ENCODE results near the gene MYT1. TPM values are rescaled to one million over a fixed set of nuclear protein-coding genes. Genes with fewer than 3 reads are reported as not detected.

MYT1 gene
- polyA plus RNA-seq, 3 donors from 2014 or later = not detected

DNA sequence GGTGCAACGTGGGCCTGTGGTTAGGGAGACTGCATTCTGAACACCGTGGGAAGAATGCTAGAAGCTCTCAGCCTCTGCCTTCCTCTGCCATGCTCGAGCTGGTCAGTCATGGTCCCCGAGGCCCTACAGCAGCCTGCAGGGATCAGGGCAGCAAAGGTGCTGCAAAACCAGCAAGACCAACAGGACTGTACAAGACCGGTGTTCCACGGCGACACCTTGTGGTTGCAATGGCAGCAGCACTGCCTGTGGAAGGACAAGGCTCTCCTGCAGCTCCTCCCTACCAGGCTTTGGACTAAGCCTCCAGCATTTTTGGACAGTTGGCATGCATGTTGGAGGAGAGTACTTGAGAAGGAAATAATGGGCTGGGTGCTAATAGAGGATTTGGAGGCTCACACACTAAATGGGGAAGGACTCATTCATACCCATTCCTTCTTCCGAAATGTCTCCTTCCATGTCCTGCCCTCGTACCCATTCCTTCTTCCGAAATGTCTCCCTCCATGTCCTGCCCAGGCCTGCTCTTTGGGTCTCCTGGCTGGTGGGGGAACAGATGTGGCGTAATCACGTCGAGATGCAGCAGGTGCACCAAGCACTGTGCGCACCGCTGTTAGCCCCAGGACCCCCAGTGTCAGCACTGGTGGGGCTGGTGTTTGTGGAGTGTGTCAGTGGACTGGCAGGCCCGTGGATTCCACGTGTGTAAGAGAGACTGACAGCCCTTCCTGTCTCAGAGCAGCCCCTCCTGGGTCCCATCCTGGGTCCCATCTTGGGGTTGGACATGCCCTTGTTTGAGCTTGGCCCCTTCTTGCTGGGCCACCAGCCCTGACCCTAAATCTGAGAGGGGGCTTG, 18.6 kb upstream of the MYT1 start:
- Mint-ChIP-seq H3K4me3 (no peak overlapping the region), H3K4me1 (no peaks in the 10 kb centered on the region), H3K27me3 (ENCODE audit: low read depth in 3 of 3) (peaks cover 1 to 8% (median 3%) of the 10 kb centered on the region in 3 donors), H3K36me3 (peaks cover 0 to 3% (median 0%) of the 10 kb centered on the region in 3 donors), H3K9me3 (peaks cover 0 to 12% (median 3%) of the 10 kb centered on the region in 6 donors), H3K27ac (no peak overlapping the region)
- no peak for DNase-seq

DNA sequence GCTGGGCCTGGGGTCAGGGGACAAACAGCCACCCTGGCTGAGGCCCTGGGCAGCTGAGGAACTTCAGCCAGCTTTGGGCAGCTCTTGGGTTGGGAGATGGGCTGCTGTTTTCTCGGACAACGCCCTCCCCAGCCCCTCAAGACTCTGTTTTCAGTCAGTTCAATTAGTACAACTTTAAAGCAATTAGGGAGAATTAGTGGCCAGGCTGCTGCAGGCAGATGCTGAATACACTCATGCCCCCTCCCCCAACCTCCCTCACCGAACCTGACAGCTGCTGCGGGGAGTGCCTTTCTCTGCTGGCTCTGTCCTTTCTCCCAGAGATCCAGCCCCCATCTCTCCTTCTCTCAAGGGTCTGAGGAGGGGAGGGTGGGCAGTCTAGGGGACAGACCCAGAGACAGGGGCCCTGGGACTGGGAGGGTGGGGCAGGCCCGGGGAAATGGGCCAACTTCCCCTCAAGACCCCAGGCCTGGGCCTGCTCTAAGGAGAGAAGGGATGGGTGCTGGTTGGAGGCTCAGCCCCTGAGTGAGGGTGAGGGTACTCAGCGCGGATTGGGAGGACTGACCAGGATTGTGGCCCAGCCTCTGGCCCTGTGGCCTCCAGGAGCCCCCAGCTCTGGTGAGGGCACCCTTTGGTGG, 17.8 kb upstream of the MYT1 start:
- peaks cover 0 to 3% (median 0%) of the 10 kb centered on the region in 3 donors for H3K36me3 Mint-ChIP-seq
- H3K27me3 Mint-ChIP-seq (ENCODE audit: low read depth in 3 of 3) = peaks cover 1 to 8% (median 2%) of the 10 kb centered on the region in 3 donors
- no peak overlapping the region for H3K4me3 Mint-ChIP-seq
- H3K27ac Mint-ChIP-seq = no peak overlapping the region
- peaks cover 0 to 12% (median 3%) of the 10 kb centered on the region in 6 donors for H3K9me3 Mint-ChIP-seq
- H3K4me1 Mint-ChIP-seq = no peaks in the 10 kb centered on the region
- no peak for DNase-seq

GRCh38 chr20:64146936-64147477, 17.2 kb upstream of the MYT1 start:
- no peaks in the 10 kb centered on the region for H3K4me1 Mint-ChIP-seq
- peaks cover 0 to 12% (median 3%) of the 10 kb centered on the region in 6 donors for H3K9me3 Mint-ChIP-seq
- H3K27me3 Mint-ChIP-seq (ENCODE audit: low read depth in 3 of 3) = peaks cover 1 to 10% (median 2%) of the 10 kb centered on the region in 3 donors
- H3K27ac Mint-ChIP-seq = no peak overlapping the region
- H3K4me3 Mint-ChIP-seq = no peak overlapping the region
- peaks cover 0 to 3% (median 0%) of the 10 kb centered on the region in 3 donors for H3K36me3 Mint-ChIP-seq
- DNase-seq = no peak

- Mint-ChIP-seq H3K9me3 (peaks cover 0 to 12% (median 2%) of the 10 kb centered on the region in 6 donors), H3K4me3 (no peak overlapping the region), H3K36me3 (peaks cover 0 to 3% (median 0%) of the 10 kb centered on the region in 3 donors), H3K4me1 (no peaks in the 10 kb centered on the region), H3K27me3 (ENCODE audit: low read depth in 3 of 3) (peaks cover 1 to 8% (median 2%) of the 10 kb centered on the region in 3 donors), H3K27ac (no peak overlapping the region)
- no peak for DNase-seq
Measured at GRCh38 chr20:64148581-64148980, 15.7 kb upstream of the MYT1 start.

DNA sequence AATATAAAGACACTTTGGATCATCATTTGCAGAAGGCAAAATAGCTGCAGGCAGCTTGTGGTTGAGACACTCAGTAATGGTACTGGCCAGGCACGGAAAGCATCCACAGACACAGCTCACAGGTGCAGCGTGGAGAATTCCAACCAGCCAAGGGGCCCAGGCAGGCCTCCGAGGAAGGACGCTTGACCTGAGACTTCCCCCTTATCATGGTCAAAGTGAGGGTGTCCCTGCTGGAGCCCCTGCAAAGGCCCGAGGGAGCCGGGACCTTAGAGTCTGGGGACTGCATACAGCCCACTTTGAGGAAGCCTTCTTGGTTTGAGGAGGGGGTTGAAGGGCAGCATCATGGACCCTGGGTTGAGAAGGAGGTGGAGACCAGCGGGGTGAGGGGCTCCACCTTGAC, 15.1 kb upstream of the MYT1 start:
- Mint-ChIP-seq H3K36me3 (peaks cover 0 to 3% (median 0%) of the 10 kb centered on the region in 3 donors), H3K27me3 (ENCODE audit: low read depth in 3 of 3) (peaks cover 1 to 8% (median 2%) of the 10 kb centered on the region in 3 donors), H3K9me3 (peaks cover 0 to 11% (median 2%) of the 10 kb centered on the region in 6 donors), H3K4me3 (no peak overlapping the region), H3K27ac (no peak overlapping the region), H3K4me1 (no peaks in the 10 kb centered on the region)
- DNase-seq = no peak

DNA sequence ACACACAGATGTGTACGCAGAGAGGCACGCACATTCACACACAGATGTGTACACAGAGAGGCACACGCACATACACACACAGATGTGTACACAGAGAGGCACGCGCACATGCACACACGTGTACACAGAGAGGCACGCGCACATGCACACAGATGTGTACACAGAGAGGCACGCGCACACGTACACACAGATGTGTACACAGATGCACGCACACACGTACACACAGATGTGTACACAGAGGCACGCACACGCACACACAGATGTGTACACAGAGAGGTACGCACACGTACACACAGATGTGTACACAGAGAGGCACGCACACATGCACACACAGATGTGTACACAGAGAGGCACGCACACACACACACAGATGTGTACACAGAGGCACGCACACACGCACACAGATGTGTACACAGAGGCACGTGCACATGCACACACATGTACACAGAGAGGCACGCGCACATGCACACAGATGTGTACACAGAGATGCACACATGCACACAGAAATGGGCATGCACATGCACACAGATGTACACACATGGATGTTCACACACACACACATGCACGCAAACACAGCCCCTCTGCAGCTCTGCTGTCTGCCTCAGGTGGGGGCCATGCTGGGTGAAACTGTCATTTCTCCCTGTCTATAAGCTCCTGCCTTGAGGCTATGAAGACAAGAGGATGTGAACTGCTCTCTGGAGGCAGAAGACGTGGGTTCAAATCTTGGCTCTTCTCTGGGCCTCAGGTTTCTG, 14.3 kb upstream of the MYT1 start:
- DNase-seq = no peak
- Mint-ChIP-seq H3K27me3 (ENCODE audit: low read depth in 3 of 3) (peaks cover 0 to 4% (median 1%) of the 10 kb centered on the region in 3 donors), H3K36me3 (no peaks in the 10 kb centered on the region), H3K4me3 (no peak overlapping the region), H3K27ac (peak overlapping the region in 1 of 6 donors; percentile 67), H3K9me3 (peaks cover 0 to 3% (median 0%) of the 10 kb centered on the region in 6 donors), H3K4me1 (no peaks in the 10 kb centered on the region)

- DNase-seq = no peak
- Mint-ChIP-seq H3K9me3 (no peaks in the 10 kb centered on the region), H3K36me3 (no peaks in the 10 kb centered on the region), H3K4me3 (no peak overlapping the region), H3K4me1 (no peaks in the 10 kb centered on the region), H3K27me3 (ENCODE audit: low read depth in 3 of 3) (peaks cover 0 to 2% (median 1%) of the 10 kb centered on the region in 3 donors), H3K27ac (no peak overlapping the region)
Measured at GRCh38 chr20:64150756-64151632, 13.3 kb upstream of the MYT1 start.

DNA sequence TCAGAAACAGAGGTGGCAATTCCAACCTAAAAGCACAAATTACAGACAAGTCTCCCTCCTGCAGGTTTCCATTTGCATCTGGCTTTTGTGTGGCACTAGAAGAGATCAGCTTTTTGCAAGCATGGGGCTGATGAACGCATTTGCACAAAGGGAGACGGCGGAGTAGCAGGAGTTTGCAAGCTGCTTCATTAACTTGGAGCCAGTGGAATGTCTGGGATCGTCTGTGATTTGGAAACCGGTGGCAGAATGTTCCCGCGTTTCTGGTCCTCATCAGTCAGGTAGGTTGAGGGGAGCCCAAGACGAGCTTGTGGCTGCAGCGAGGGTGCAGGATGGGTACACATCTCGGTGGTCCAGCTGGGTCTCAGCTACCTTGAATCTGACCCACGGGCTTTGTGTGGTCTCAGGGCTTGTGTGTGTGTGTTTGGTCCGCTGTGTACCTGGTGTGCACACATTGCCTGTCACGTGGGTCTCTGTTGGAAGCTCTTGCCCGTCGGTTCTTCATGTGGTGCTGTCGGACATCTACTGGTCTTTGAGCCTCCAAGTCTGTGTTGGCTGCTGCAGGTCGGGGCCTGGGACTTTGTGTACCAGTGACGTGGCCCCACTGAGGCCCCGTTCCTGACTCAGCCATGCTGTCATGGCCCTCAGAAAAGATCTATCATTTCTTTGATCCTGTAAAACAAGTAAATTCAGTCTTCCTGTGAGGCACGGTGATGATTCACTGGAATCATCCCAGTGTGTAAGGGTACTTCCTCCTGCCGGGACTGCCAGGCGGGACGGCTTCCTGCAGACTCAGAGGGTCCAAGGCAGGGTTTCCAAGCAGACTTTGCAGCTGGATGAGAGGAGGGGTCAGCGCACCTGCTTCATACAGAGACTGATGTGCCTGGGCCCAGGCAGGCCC, 12.4 kb upstream of the MYT1 start:
- H3K9me3 Mint-ChIP-seq = no peaks in the 10 kb centered on the region
- H3K27me3 Mint-ChIP-seq (ENCODE audit: low read depth in 3 of 3) = peaks cover 0 to 3% (median 2%) of the 10 kb centered on the region in 3 donors
- H3K27ac Mint-ChIP-seq = no peak overlapping the region
- DNase-seq = no peak
- no peaks in the 10 kb centered on the region for H3K36me3 Mint-ChIP-seq
- H3K4me3 Mint-ChIP-seq = no peak overlapping the region
- no peaks in the 10 kb centered on the region for H3K4me1 Mint-ChIP-seq

GRCh38 chr20:64152906-64153305, 11.3 kb upstream of the MYT1 start:
- Mint-ChIP-seq H3K9me3 (no peaks in the 10 kb centered on the region), H3K4me1 (no peaks in the 10 kb centered on the region), H3K36me3 (no peaks in the 10 kb centered on the region), H3K27me3 (ENCODE audit: low read depth in 3 of 3) (peaks cover 0 to 3% (median 2%) of the 10 kb centered on the region in 3 donors), H3K4me3 (no peak overlapping the region), H3K27ac (no peak overlapping the region)
- no peak for DNase-seq

DNA sequence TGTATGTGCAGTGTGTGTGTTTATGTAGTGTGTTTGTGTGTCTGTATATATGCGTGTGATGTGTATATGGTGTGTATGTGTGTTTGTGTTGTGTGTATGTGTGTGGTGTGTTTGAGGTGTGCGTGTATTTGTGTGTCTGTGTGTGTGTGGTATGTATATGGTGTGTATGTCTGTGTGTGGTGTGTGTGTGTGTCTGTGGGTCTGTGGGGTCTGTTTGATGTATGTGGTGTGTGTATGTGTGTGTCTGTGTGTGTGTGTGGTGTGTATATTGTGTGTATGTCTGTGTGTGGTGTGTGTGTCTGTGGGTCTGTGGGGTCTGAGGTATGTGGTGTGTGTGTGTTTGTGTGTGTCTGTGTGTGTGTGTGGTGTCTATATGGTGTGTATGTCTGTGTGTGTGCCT, 10.8 kb upstream of the MYT1 start:
- Mint-ChIP-seq H3K9me3 (no peaks in the 10 kb centered on the region), H3K4me1 (no peaks in the 10 kb centered on the region), H3K36me3 (no peaks in the 10 kb centered on the region), H3K4me3 (no peak overlapping the region), H3K27me3 (ENCODE audit: low read depth in 3 of 3) (peaks cover 0 to 3% (median 2%) of the 10 kb centered on the region in 3 donors), H3K27ac (peak overlapping the region in 2 of 6 donors; percentile 5)
- no peak for DNase-seq

GRCh38 chr20:64153861-64154589, 10.2 kb upstream of the MYT1 start:
- no peak overlapping the region for H3K4me3 Mint-ChIP-seq
- H3K27ac Mint-ChIP-seq = peak overlapping the region in 2 of 6 donors; percentile 5
- no peak for DNase-seq
- H3K9me3 Mint-ChIP-seq = no peaks in the 10 kb centered on the region
- H3K36me3 Mint-ChIP-seq = no peaks in the 10 kb centered on the region
- no peaks in the 10 kb centered on the region for H3K4me1 Mint-ChIP-seq
- H3K27me3 Mint-ChIP-seq (ENCODE audit: low read depth in 3 of 3) = peaks cover 0 to 3% (median 2%) of the 10 kb centered on the region in 3 donors
